Activated gamma-delta T cell treated with anti-CD3 and anti-CD28 coated beads, Interleukin-2, amount 50 U/mL, for 16 hours (primary cell): ENCODE measurements around the gene ATP8A2.

Experiments used
- DNase-seq: peaks from one replicate; pipeline ENCODE4 v3.0.0-alpha.2; 2020; ENCODE audit warnings: low read depth

The ATP8A2 gene

DNA sequence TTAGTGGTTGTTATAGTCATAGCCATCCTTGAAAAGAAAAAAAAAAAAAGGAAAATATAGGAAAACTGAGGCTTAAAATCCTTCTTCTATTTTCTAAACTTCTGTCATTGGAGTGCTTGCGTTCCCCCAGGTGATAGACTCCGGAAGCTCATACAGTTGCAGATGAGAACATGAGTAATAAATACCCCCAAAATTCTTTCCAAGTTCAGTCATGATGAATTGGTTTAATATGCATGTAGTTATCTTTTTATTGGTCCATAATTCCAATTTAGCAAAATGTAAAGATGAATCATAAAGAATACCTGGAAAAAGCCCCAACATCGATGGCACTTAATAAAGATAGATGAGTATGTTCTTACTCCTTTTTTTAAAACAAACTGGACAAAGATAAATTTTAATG, 487.8 kb downstream of the ATP8A2 start:
- DNase-seq: no peak

DNA sequence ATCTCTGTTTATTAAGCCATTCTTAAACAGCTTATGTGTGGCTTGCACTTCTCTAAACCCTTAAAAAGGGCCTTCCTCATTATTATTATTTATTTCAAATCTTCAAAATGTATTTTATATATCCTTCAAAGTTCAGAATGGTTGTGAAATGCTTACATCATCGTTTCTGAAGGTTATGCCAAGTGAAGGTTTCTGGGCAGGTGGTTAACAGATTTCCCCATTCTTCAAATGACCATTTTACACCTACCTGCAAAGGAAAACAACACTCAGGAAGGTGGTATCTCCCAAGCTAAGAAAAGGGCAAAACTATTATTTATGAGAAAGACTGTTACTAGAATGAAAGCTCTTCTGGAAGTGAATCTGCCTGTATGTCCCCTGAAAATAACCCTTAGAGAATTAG, 488.5 kb downstream of the ATP8A2 start:
- DNase-seq: no peak

DNA sequence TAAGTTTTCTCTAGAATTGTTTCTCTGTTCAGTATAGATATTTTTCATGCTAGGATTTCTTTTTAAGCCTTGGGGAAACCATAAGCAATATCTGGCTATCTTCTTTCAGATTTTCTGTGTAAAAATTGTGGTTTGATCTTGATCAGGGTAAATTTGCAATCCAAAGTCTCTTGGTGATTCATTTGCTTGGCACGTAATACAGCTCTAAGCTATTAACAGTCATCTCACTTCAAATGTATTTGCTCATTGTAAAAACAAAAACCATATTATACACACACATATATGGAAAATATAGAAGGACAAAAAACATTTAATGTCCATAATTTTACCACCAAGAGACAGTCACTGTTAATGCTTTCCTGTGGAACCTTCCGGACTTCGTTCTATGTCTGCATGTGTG, 489.1 kb downstream of the ATP8A2 start:
- DNase-seq: no peak

DNA sequence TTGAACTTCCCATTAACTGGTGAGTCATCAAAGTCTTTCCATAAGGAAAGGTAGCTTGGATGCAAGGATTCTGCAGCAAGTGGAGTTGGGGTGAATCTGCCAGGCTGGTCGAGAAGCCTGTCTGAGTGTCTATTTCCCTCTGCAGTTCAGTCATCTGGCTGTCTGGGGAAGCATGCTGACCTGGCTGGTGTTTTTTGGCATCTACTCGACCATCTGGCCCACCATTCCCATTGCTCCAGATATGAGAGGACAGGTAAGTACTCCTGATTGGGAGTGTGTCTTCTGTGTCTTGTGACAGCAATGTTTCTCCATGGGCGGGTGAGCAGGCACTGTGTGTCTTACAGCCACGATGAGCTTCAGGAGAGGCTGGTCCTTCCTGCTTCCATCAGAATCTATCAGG, 490.4 kb downstream of the ATP8A2 start:
- no peak for DNase-seq

DNA sequence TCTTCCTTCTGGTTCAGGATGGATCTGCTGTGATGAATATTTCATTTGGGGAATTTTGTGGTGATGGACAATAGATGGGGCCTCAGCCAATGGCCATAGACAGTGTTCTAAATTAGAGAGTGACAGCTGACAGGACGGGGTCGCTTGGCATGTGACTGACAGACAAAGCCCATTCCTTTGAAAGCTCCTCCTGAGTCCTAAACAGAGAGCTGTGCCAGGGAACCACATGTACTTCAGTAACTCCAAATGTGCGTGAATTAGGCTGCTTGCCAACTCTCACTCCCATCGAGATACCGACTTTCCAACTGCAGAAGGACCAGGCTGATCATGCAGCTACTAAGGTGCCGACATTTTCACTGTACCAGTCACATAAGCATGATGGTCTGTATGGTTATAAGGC, 492.3 kb downstream of the ATP8A2 start:
- DNase-seq: no peak

DNA sequence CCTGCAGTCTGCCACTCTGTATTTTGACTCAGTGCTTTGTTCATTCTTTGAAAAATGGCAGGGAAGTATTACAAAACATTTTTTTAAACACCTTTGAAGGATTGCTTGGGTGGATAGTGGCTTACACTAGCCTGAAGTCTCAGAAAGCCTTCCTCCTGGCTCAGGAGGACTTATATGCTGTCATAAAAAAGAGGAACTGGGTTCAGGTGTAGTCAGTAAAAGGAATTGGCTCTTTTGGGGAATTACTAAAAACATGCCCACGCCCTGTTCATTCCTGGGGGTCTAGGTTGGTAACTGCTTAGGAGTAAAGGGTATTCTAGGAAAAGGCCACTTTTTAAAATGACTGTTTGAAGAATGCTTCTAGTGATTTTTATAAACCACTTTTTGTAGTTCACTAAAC, 493.2 kb downstream of the ATP8A2 start:
- no peak for DNase-seq

DNA sequence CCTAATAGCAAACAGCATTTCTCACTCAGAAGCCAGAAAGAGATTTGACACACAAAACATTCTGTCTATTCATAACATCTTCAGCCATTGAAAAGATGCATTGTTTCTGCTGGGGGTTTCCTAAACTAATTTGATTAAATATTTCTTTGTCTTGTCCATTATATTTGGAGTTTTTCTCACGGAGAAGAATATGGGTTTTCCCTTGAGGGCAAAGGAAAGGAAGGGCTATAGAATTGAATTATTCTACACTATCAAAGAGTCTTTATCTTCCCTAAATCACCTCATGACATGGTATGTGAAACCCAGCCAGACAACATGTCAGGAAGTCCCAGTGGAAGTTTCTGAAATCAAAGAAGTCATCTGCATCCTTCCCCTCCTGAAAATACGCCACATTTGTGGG, 493.6 kb downstream of the ATP8A2 start:
- DNase-seq: no peak

DNA sequence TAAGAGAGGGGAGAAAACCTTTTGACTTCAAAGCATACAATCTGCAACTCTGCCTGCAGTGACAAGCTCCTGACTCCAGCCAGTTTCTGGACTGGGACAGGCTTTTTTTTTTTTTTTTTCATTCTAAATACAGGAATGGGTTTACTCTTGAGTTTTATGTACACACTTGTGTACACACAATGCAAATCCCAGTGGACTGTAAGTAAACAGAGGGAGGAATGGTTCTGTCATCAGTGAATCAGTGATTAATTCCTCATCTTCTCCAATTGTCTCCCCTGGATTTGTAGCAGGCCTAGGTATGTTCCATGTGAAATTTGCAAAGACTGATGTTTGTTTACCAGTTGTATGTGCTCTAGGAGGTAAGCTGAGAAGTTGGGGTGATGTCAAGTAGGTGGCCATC, 495.3 kb downstream of the ATP8A2 start:
- DNase-seq: no peak

DNA sequence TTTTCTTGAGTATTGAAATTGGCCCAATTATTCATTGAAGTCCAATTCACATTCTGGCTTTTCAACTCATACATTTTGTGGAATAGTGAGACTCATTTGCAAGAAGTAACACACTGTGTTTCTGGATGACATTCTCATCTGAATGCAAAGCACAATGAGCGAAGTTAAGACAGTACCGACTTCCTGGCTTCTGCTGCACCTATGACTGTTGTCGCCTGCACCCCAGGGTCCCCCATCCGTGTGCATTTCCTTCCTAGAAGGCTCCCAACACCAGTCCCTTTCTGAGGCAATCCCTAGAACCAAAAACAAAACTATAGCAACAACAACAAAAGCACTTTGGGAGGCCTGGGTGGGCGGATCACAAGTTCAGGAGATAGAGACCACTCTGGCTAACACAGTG, 496.7 kb downstream of the ATP8A2 start:
- no peak for DNase-seq

DNA sequence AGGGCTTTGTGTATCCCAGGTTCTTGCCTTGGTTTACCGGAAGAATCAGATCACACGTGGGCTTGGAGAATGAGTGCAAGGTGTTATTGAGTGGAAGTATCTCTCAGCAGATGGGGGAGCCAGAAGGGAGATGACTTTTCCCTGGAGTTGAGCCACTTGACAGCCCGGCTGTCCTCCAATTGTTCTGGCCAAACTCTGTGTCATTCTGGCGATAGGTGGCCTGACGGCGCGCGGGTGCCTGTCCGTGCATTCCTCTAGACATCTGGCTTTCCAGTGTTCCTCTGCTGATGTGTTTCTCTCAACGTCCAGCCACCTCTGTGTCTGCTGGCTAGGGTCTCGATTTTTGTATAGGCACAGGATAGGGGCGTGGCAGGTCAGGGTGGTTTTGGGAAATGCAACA, 498.2 kb downstream of the ATP8A2 start:
- DNase-seq: no peak

DNA sequence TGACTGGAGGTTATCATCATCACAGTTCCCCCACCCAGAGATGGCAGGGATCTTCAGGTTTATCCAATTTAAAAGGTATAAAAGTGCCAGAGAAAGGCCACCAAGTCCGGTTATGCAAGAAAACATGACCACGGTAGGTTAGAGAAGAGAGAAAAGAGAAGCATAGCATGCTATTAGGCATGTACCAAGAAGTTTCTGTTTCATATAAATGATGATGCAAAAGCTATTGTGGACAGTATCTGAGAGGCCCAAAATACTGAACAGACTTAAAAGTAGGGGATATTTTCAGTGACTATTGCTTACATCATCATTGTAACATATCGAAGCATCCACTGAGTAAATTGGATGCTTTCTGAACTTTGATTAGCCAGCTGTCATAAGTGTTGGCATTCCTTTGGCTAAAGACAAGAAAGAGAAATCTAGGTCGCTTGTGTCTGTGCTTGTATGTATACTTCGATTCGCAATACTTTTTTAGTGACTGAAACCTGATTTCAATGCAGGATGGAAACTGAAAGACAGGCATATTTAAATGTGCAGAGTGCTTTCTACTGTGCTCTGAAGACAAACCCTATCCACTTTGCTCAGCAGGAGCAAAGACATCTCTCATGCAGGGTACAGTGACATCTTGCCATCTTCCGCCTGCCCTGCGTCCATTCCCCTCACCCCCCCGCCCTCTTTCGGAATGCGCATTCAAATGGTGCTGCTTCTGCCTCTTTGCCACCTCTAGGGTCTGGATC, 499.8 kb downstream of the ATP8A2 start:
- DNase-seq: no peak

DNA sequence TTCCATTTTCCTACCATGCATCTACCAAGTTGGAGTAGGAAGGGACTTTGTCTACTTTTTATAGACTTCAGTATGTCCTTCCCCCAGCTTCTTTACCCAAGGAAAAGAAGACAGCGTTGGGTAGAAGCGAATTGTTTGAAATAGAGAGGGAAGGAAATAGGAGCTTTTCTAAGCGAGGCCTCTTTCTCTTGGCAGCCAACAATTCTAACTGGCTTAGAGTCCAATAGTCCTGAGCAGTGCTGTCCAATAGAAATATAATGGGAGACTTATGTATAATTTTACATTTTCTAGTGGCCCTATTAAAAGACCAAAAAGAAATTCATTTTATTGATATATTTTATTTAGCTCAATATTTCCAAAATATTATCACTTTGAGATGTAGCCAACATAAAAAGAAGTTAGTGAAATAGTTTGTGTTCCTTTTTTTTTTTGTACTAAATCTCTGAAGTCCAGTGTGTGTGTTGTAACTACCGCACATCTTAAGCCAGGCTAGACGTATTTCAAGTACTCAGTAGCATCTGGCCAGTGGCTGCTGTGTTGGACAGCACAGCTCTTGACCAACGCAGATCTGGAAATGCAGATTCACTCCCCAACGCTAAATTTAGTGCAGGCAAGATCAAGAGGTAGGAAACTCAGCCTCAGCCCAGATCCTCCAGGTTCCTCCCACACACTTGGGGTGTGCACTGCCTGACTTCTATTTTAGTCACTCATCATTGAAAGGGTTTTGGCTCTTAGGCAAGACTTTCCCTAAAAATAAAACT, 500.9 kb downstream of the ATP8A2 start:
- no peak for DNase-seq

DNA sequence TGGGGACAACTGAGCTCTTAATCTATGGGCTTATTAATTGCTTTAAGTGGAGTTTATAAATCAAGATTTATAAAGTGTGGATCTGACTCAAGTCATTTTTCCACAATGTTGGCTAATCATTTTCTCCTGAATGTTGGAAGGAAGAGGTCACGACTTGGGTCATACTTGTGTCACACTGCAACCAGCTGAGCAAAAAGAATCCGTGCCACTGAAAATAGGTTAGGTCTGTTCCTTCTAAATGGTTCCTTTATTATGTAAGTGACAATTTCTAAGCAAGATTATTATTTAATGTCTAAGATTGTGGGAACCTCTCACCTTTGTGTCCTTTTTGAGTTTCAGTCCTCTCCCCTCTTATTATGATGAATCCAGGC, 501.5 kb downstream of the ATP8A2 start:
- no peak for DNase-seq

DNA sequence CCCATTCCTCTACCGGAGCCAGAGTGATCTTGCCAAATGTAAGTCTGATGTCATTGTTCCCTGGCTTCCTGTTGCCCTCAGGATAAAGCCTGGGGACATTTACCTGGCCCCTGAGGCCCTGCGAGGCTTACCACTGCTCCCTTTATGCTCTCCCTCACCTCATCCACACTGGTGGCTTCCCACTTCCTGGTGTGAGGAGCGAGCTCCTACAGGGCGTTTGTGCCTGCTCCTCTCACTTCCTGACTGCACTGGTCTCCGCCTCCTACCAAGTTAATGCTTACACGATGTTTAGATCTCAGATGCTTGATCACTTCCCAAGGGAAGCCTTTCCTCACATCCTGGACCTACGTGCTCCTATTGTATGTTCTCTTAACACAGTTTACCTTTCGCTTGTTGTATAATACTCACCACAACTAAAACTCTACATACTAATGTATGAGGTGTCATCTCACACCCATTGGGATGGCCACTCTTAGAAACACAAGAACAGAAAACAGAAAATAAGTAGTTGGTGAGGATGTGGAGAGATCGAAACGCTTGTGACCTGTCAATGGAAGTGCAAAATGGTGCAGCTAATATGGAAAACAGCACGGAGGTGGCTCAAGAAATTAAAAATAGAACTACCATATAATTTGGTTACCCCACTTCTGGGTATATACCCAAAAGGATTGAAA, 502.4 kb downstream of the ATP8A2 start:
- no peak for DNase-seq

DNA sequence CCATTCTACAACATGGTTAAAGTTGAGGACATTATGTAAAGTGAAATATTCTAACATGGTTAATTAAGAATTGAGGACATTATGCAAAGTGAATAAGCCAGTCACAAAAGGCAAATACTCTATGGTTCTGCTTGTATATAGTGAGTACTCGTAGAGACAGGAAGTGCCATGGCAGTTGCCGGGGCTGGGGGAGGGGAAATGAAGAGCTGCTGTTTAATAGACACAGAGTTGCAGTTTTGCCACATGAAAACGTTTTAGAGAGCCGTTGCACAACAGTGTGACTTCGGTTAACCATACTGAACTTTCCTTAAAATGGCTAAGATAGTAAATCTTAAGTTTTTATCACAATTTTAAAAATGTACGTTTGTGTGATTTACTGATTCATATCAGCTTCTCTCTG, 503.1 kb downstream of the ATP8A2 start:
- DNase-seq: peak; percentile 30

DNA sequence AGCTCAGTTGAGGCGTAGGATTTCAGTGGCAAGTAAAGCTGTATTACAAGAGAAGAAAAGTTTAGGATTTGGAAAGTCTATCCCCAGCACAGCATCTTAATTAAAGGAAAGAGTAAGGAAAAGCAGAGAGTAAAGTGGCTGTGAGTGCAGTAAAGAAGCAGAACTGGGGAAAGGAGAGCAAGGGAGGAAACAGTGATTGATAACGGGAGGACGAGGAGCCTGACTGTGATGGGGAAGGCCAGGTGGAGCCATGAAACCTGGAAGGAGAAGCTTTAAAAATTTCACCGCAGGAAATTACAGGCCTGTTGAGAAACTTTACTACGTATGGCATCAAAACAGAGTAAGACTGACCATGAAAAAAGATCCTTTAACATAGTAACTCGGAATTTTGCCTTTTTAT, 504.5 kb downstream of the ATP8A2 start:
- DNase-seq: no peak

DNA sequence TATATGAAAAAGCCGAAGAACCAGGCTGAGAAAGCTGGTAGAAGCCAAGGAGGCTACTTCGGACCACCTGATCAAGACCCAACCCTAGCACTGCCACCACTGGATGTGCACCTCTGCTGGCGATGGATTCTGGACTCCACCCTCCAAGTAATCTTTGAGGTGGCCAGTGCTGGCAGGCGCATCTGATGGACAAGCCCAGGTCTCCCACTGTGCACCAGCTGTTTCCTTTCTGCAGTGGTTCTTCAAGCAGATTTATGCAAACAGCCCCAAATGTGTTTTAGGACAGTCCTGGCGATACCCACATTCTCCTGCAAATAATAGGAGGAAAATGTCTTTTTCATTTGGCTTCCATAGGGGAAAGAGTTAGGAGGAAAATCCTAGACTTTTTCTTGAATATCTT, 507.7 kb downstream of the ATP8A2 start:
- DNase-seq: no peak

DNA sequence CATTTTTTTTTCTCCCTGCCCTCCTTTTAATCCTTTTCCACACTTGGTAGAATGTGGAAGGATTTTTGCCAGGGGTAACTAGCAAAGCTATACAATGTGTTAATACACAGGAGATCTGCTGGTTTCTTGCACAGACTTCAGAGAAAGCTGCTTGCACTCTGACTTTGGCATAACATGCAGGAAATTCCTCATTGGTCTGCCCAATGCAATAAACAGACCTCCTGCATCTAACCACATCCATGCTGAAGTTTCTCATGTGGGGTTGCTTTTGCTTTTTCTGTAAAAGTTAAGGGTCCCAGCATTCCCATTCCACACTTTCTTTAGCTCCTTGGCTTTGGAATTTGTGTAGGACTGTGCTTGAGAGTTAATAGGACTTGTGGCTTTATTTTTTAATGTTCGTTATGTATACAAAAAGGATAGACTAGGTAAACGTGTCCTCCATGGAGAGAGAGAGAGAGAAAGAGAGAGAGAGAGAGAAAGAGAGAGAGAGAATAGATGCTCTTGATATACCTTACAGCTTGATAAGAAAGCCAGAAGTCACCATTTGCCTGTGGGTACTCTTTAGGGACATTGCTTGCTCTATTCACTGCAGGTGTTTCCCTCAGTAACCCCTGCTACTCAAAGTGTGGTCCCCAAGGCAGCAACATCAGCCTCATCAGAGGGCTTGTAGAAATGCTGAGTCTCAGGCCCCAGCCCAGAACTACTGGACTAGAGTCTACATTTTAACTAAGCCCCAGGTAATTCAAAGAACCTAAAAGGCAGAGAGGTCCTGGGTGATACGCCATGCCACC, 509.6 kb downstream of the ATP8A2 start:
- DNase-seq: no peak

DNA sequence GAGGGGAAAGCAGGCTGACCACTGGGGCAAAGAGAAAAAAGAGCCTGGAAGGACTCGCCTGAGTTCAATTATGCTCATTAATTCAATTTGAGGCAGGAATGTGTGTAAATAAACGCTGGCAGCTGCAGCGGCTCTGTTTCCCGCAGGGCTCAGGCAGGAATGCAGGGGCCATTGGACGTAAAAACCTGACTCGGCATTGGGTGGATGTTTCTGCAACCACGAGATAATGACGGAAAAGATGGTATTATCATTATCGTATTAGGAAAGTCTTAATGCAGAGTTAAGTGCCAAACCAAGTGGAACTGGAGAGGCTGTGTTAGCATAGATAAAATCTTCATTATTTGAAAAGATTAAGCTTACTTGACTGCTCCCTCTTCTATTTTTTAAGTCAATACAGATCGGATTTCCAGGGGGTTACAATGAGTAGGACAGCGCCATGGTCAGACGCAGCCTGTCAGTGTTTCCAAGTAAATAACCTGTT, 510.2 kb downstream of the ATP8A2 start:
- DNase-seq: no peak

DNA sequence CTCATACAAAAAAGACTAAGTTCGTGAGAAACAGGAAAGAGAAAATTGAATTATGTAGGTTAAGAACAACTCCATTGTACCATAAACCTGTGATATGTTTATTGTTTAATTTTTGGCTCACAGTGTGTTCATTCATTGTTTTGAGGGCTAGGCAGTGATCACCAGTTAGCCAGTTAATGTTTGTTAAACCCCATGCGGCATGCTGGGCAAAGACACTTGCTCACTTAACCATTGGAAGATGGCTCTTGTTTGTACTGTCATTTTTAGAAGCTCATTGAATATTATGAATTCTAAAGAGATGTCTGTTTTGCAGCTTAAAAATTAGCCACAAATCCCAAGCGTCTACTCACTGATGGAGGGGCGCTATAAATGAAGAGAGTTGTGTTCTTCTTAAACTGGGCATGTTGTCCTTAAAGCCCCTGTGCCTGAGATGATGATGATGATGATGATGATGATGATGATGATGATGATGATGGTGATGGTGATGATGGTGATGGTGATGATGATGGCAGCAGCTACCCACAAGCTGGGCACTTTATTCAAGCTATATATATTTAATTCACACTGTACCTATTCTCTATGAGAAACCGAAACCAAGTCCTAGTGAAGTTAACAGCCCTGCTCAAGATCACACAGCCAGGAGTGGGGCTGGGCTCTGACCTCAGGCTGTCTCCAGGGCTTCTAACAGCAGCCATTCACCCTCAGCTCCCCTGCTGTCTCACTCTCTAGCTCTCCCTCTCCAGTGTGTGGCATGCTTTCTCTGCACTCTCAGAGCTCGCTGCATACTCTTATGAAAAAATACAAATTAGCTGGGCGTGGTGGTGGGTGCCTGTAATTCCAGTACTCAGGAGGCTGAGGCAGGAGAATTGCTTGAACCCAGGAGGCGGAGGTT, 510.9 kb downstream of the ATP8A2 start:
- DNase-seq: no peak

DNA sequence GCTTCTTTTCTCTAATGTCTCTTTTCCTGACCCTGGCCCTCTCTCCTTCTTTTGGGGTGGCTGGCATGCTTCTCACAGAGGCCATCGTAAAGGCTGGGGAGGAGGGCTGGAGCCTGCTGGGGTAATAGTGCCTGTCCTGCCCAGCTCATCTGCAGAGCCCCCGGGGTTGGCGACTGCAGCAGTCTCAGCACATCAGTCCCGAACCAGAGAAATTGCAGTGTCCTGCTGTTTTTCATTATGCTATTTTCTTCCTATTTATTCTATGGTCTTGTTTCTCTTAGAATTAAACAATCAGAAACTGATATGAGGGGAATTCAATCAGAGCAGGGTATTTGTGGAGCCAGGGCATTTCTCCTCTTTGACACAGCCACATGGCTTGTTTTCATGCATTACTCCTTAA, 513.6 kb downstream of the ATP8A2 start:
- DNase-seq: no peak
